SK-N-SH treated with all-trans-retinoic acid at 6 μM for 48 hours (cell line): Measurements from ENCODE around the gene MATCAP1.

Experiments used
- ATAC-seq: fragments of 200-7000 bp; cut with Tn5 transposase; 3 replicates; pipeline ENCODE4 v1.9.1; 2020; ENCODE audit warnings: mild to moderate bottlenecking, moderate library complexity
- ARNTL ChIP-seq: fragments of 450-650 bp; formaldehyde crosslinking; IDR thresholded peaks from 2 replicates; pipeline ENCODE4 v1.5.0; 2020; ENCODE audit warnings: low read depth, mild to moderate bottlenecking, moderate library complexity, borderline replicate concordance
- BACH2 ChIP-seq: fragments of 250-450 bp; sonication (Bioruptor Pico); IDR thresholded peaks from 2 replicates; pipeline ENCODE4 v1.9.0; 2021; ENCODE audit warnings: mild to moderate bottlenecking, borderline replicate concordance
- CREB5 ChIP-seq: fragments of 250-450 bp; sonication (Bioruptor Pico); IDR thresholded peaks from 2 replicates; pipeline ENCODE4 v1.5.1; 2020; ENCODE audit warnings: low read depth, mild to moderate bottlenecking, moderate library complexity
- CSDC2 ChIP-seq: fragments of 250-450 bp; sonication (Bioruptor Pico); IDR thresholded peaks from 2 replicates; pipeline ENCODE4 v1.5.0; 2020; ENCODE audit warnings: mild to moderate bottlenecking, moderate library complexity
- CSRNP3 ChIP-seq: fragments of 250-450 bp; sonication (Bioruptor Pico); IDR thresholded peaks from 2 replicates; pipeline ENCODE4 v1.5.1; 2021; ENCODE audit warnings: mild to moderate bottlenecking, moderate library complexity
- ESRRG ChIP-seq: fragments of 250-450 bp; sonication (Bioruptor Pico); IDR thresholded peaks from 2 replicates; pipeline ENCODE4 v1.6.1; 2021; ENCODE audit warnings: mild to moderate bottlenecking
- GLIS3 ChIP-seq: fragments of 250-450 bp; sonication (Bioruptor Pico); IDR thresholded peaks from 2 replicates; pipeline ENCODE4 v1.5.0; 2020; ENCODE audit warnings: mild to moderate bottlenecking, moderate library complexity
- ISL1 ChIP-seq: fragments of 250-450 bp; sonication (Bioruptor Pico); IDR thresholded peaks from 2 replicates; pipeline ENCODE4 v2.1.2; 2022; ENCODE audit warnings: mild to moderate bottlenecking, moderate library complexity
- OSR1 ChIP-seq: fragments of 250-450 bp; sonication (Bioruptor Pico); IDR thresholded peaks from 2 replicates; pipeline ENCODE4 v1.8.0; 2022; ENCODE audit warnings: moderate library complexity, mild to moderate bottlenecking, inconsistent platforms
- PATZ1 ChIP-seq: fragments of 250-450 bp; sonication (Bioruptor Pico); IDR thresholded peaks from 2 replicates; pipeline ENCODE4 v1.8.0; 2020; ENCODE audit warnings: mild to moderate bottlenecking, moderate library complexity, borderline replicate concordance
- POU6F1 ChIP-seq: fragments of 250-450 bp; sonication (Bioruptor Pico); IDR thresholded peaks from 2 replicates; pipeline ENCODE4 v1.8.0; 2021; ENCODE audit warnings: low read depth, mild to moderate bottlenecking, moderate library complexity, borderline replicate concordance
- RARB ChIP-seq: fragments of 250-450 bp; sonication (Bioruptor Pico); IDR thresholded peaks from 2 replicates; pipeline ENCODE4 v1.8.0; 2021; ENCODE audit warnings: mild to moderate bottlenecking, moderate library complexity
- SNAI2 ChIP-seq: fragments of 250-450 bp; sonication (Bioruptor Pico); IDR thresholded peaks from 2 replicates; pipeline ENCODE4 v1.5.0; 2020; ENCODE audit warnings: mild to moderate bottlenecking, moderate library complexity
- TCF4 ChIP-seq: fragments of 250-450 bp; sonication (Bioruptor Pico); IDR thresholded peaks from 2 replicates; pipeline ENCODE4 v1.8.0; 2021; ENCODE audit warnings: mild to moderate bottlenecking, moderate library complexity, borderline replicate concordance
- TOX ChIP-seq: fragments of 250-450 bp; sonication (Bioruptor Pico); IDR thresholded peaks from 2 replicates; pipeline ENCODE4 v1.8.0; 2021; ENCODE audit warnings: mild to moderate bottlenecking, moderate library complexity, borderline replicate concordance
- ZFP30 ChIP-seq: fragments of 450-650 bp; formaldehyde crosslinking; IDR thresholded peaks from 2 replicates; pipeline ENCODE4 v1.5.0; 2022; ENCODE audit warnings: mild to moderate bottlenecking, moderate library complexity
- ZNF565 ChIP-seq: fragments of 450-650 bp; formaldehyde crosslinking; conservative IDR thresholded peaks from 2 replicates; pipeline ENCODE4 v1.5.0; 2020; ENCODE audit warnings: low read depth, mild to moderate bottlenecking, moderate library complexity
- ZNF70 ChIP-seq: fragments of 450-650 bp; formaldehyde crosslinking; IDR thresholded peaks from 2 replicates; pipeline ENCODE4 v1.5.0; 2020; ENCODE audit warnings: mild to moderate bottlenecking, moderate library complexity
- ZNF8 ChIP-seq: fragments of 450-650 bp; formaldehyde crosslinking; IDR thresholded peaks from 2 replicates; pipeline ENCODE4 v1.5.0; 2020; ENCODE audit warnings: mild to moderate bottlenecking, moderate library complexity

Gene MATCAP1

GRCh38 chr16:67144943-67145342 is 38.8 kb downstream of the MATCAP1 start:
- TF ChIP-seq PATZ1 (CRISPR knock-in tag) (no peak), SNAI2 (CRISPR knock-in tag) (no peak), ZFP30 (no peak), ZNF565 (CRISPR knock-in tag) (no peak), TCF4 (CRISPR knock-in tag) (no peak), ZNF8 (CRISPR knock-in tag) (no peak), ZNF70 (CRISPR knock-in tag) (no peak), POU6F1 (CRISPR knock-in tag) (no peak), GLIS3 (CRISPR knock-in tag) (no peak), OSR1 (no peak), ISL1 (CRISPR knock-in tag) (no peak)
- ATAC-seq, result no peak

GRCh38 chr16:67142342-67142741 is 41.4 kb downstream of the MATCAP1 start:
- no peak for ATAC-seq
- no peak for TF ChIP-seq ARNTL
- TF ChIP-seq CSDC2, result no peak
- TF ChIP-seq CREB5, result no peak

- no peak for ATAC-seq
- no peak for TF ChIP-seq TCF4 (CRISPR knock-in tag)
- no peak for TF ChIP-seq OSR1
- TF ChIP-seq SNAI2 (CRISPR knock-in tag), result no peak
- TF ChIP-seq ZNF8 (CRISPR knock-in tag), result no peak
- TF ChIP-seq RARB (CRISPR knock-in tag), result no peak
- no peak for TF ChIP-seq CREB5
Observed at GRCh38 chr16:67141391-67141790, 42.4 kb downstream of the MATCAP1 start.

- no peak for ATAC-seq
Observed at GRCh38 chr16:67137605-67138004, 46.2 kb downstream of the MATCAP1 start.

More at GRCh38 chr16:67137605-67138004, 46.2 kb downstream of the MATCAP1 start:
- TF ChIP-seq POU6F1 (CRISPR knock-in tag), result no peak
- TF ChIP-seq ZFP30, result no peak
- TF ChIP-seq ISL1 (CRISPR knock-in tag), result no peak
- no peak for TF ChIP-seq ESRRG (CRISPR knock-in tag)
- TF ChIP-seq ARNTL, result no peak
- no peak for TF ChIP-seq RARB (CRISPR knock-in tag)
- TF ChIP-seq SNAI2 (CRISPR knock-in tag), result no peak
- TF ChIP-seq ZNF70 (CRISPR knock-in tag), result no peak
- no peak for TF ChIP-seq BACH2 (CRISPR knock-in tag)
- TF ChIP-seq ZNF8 (CRISPR knock-in tag), result no peak
- no peak for TF ChIP-seq TOX (CRISPR knock-in tag)
- TF ChIP-seq CSRNP3 (CRISPR knock-in tag), result no peak
